ENCODE data around the gene CLDN11.

DNA sequence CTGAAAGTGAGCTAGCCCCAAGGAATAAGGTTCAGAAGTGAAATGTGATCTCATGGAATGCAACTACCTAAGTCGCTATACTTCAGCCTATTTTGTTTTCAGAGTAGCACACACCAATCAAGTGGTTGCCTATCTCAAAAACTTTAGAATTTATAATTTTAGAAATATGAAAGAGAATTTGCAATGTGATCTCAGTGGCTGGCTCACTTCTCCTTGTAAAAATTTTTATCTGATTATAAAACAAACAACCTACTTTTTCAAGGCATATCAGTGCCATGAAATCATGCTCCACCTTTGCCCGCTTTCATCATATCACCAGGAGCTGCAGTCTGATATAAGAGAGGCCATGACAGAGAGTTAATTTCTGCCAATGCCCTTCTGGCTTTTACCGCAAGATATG is 47.3 kb downstream of the CLDN11 start:
- TF ChIP-seq, protein P1, sequence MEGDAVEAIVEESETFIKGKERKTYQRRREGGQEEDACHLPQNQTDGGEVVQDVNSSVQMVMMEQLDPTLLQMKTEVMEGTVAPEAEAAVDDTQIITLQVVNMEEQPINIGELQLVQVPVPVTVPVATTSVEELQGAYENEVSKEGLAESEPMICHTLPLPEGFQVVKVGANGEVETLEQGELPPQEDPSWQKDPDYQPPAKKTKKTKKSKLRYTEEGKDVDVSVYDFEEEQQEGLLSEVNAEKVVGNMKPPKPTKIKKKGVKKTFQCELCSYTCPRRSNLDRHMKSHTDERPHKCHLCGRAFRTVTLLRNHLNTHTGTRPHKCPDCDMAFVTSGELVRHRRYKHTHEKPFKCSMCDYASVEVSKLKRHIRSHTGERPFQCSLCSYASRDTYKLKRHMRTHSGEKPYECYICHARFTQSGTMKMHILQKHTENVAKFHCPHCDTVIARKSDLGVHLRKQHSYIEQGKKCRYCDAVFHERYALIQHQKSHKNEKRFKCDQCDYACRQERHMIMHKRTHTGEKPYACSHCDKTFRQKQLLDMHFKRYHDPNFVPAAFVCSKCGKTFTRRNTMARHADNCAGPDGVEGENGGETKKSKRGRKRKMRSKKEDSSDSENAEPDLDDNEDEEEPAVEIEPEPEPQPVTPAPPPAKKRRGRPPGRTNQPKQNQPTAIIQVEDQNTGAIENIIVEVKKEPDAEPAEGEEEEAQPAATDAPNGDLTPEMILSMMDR (IDR thresholded peaks at IDR 0.05; ENCODE audit: low read length): no peak
- TF ChIP-seq EZH2 (IDR thresholded peaks at IDR 0.05; ENCODE audit: borderline replicate concordance, low read length): no peak

Data from OCI-LY1 (cell line).